D721Med (cell line): ENCODE measurements around the gene NPAS3.

Experiments
- DNase-seq: peaks from one replicate; pipeline ENCODE4 v3.0.0; 2011; ENCODE audit warnings: low spot score; ENCODE audit not compliant: insufficient read length
- FAIRE-seq: peaks from 2 replicates; lab custom pipeline; 2011; peaks lifted over from hg19 to GRCh38; lab: Jason Lieb, UNC
- TF ChIP-seq, protein P1 (sequence below): IDR thresholded peaks from 2 replicates; pipeline ENCODE4 v1.5.1; 2012; ENCODE audit warnings: mild to moderate bottlenecking, control low read depth; ENCODE audit not compliant: insufficient read depth; ENCODE audit errors: missing control alignments

The NPAS3 gene

DNA sequence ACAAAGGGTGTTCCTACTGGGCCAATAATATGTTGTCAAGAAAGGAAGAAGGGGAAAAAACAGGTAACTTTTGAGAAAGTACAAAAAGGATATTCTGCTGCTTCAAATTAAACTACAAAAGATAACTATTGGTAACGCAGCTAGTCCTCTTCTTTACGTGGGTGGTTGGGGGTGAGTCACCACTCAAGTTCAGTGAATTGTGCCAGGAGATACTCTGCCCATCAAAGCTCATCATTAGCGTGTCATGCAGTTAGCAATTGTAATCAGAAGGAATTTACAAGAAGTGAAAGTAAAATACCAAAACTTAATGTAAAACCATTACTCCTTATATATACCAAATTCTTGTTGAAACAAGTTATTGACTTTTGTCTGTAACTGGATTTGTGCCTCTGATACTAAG, 342.0 kb downstream of the NPAS3 start:
- DNase-seq: no peak
- TF ChIP-seq, protein P1, sequence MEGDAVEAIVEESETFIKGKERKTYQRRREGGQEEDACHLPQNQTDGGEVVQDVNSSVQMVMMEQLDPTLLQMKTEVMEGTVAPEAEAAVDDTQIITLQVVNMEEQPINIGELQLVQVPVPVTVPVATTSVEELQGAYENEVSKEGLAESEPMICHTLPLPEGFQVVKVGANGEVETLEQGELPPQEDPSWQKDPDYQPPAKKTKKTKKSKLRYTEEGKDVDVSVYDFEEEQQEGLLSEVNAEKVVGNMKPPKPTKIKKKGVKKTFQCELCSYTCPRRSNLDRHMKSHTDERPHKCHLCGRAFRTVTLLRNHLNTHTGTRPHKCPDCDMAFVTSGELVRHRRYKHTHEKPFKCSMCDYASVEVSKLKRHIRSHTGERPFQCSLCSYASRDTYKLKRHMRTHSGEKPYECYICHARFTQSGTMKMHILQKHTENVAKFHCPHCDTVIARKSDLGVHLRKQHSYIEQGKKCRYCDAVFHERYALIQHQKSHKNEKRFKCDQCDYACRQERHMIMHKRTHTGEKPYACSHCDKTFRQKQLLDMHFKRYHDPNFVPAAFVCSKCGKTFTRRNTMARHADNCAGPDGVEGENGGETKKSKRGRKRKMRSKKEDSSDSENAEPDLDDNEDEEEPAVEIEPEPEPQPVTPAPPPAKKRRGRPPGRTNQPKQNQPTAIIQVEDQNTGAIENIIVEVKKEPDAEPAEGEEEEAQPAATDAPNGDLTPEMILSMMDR: no peak

DNA sequence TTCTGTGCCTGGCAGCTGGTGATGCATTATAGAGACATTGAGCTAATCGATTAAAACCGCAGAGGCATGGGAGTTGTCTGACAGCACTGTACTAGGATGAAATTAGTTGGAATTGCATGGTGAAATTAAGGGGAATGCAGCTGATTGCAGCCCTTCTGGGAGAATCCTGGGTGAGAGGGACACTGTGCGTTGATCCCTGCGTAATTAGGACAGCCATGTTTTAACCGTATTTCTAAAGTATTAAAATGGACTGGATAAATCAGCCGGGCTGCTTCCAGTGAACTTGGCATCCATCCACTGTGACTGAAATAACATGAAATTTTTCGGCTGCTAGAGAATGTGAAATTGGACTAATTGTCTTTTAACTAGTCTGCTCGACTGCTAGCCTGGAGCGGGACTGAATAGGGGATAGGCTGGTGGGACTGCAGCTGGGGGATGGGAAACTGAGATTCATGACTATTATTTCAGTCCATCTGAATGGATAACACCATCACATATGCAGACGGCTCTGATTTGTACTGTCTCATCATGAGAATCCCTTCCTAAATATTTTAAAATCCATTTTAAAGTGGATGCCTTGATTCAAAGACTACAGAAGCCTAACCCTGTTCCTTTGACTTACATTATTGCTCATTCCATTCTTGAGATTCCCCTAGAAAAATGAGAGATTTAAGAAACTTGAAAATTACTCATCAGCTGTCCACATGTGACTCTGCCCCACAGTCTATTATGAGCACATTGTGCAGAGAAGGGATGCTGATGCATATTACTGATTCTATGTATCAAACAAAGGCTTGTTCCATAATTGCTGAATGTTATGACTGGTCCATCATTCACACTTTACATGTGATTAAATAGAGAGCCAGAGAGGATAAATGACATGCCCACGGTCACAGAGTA, 343.9 kb downstream of the NPAS3 start:
- FAIRE-seq (peak; percentile 60), DNase-seq (no peak)
- TF ChIP-seq, protein P1: no peak

More for the DNA sequence above, 342.0 kb downstream of the NPAS3 start:
- FAIRE-seq: no peak

DNA sequence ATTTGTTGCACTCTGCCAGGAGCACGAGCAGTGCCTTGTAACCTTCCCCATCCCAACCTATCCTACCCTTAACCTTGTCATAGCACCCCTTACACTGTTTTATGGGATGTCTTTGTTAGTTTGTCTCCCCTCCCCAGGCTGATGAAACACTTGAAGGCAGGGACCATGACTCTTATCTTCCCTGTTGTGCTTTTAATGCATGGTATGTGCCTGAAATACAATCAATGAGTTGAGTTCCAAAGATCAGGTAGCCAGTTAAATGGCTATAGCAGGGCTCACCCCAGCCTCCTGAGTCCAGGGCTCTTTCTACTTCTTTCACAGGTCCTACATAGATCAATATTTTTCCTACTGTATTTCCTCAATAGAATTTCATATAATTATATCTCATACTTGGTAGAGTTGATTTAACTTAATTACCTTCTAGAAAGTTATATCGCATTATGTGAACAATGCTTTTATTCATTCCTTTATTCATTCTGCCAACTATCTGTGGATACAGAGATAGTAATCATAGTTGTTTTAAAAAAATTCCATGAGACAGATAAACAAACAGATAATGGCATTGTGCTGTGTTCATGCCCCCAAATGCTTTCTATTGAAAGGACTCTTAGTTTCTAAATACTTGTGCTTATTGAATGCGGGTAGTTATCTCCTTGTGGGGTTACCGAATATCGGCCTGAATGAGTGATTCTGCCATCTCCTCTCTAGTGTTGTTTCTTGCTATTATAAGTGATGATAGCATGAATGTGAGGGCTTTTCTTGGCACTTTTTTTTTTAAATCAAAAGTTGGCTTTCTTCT, 347.4 kb downstream of the NPAS3 start:
- no peak for DNase-seq
- no peak for FAIRE-seq
- TF ChIP-seq, protein P1: no peak

DNA sequence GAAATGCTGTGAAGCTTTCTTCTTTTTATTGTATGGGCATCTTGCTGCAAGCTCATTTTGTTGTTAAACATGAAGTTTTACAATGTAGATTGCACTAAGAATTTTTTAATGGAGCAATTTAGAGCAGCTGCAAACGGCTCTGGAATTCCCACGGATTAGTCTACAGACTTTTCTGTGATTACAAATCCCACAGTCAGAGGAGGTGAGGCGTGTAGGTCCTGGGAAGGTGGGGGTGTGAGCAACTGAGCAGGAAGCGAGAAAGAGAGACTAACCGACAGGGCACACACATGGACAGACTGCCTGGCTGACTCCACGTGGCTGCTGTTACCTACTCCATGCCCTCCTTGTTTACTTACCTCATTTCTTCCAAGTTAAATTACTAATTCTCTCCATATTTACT, 348.5 kb downstream of the NPAS3 start:
- FAIRE-seq (no peak), DNase-seq (no peak)
- TF ChIP-seq, protein P1: no peak

DNA sequence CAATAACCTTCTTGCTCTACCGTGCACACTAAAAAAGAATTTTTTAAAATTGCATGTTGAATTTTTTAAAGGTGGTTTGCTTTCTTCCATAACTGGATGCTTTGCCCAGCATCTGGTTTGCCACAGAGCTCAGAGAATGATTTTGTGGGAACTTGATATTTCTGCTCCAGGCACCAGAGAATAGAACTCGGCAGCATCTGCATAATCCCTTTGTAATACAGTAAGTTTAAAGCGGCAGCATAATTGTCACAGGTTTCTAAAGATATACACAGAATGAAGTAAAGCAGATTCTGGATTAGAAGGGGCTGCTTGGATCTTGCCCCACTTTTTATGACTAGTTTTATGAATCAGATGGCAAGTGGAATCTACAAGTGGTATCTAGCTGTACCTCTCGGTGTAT, 352.0 kb downstream of the NPAS3 start:
- TF ChIP-seq, protein P1: no peak
- DNase-seq (no peak), FAIRE-seq (no peak)

DNA sequence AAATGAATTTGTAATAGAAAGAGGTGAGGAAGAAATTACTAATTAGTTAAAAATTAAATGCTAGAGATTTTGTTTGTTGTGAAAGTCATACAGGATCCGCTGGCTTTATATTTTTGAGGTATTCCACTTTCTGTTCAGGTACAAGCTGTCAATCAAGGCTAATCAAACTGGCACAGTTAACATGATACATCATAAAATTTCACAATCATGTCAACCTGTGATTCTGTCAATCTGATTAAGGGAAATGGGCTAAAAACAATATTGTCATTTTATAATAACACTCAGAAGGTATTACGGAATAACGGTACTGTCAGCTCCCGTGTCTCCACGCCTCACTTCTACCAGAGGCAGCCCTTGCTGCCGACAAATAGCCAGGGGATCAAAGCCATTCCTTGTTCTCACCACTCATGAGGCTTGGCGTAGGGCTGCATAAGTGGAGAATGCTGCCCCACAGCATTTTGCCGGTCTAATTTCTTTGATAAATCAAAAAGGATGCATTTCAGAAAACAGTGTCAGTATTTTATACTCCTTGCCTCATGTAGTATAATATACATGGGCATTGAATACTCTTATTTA, 352.9 kb downstream of the NPAS3 start:
- TF ChIP-seq, protein P1: no peak
- no peak for FAIRE-seq
- DNase-seq: no peak
